ENCODE results near the gene OR8D2.

The OR8D2 gene, protein sequence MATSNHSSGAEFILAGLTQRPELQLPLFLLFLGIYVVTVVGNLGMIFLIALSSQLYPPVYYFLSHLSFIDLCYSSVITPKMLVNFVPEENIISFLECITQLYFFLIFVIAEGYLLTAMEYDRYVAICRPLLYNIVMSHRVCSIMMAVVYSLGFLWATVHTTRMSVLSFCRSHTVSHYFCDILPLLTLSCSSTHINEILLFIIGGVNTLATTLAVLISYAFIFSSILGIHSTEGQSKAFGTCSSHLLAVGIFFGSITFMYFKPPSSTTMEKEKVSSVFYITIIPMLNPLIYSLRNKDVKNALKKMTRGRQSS

DNA sequence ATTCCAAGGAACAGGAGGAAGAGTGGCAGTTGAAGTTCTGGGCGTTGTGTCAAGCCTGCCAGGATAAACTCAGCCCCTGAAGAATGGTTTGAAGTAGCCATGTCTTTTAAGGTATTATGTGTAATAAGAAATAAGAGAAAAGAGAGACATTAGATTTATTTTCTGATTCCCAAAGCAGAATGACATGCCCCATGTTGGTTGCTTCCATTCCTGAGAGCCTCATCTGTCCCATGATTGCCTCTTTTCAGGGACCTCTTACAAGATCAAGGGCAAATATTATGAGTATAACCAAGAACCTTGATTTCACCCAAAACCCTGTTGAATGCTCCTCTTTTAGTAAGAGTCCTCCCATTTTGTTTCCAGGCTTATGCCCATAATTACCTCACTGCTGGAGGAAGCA lies at the start of gene OR8D2:
TSS of gene OR8D2 (minus strand) at position 101 of the 400 bp plus-strand sequence. CDS start at position 101, 0 bp downstream.
- DNase-seq = no peak

DNA sequence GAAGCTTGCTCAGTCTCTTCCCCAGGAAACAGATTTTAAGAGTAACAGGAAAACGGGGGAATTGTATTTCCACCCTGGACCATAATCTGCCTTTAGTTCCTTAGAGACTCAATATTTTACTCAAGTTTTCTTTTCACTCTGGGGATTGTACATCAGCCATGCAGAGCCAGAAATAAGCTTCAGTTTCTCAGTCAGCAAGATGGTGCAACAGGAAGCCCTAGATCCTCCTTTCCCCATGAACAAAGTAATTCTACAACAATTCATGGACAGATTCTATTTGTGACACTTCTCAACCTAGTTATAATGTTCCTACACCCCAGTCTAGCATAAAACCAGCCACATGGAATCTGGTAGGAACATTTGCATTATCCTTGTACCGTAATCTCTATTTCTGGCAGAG lies 39.6 kb upstream of the OR8D2 start:
- DNase-seq = peak; percentile 36

DNA sequence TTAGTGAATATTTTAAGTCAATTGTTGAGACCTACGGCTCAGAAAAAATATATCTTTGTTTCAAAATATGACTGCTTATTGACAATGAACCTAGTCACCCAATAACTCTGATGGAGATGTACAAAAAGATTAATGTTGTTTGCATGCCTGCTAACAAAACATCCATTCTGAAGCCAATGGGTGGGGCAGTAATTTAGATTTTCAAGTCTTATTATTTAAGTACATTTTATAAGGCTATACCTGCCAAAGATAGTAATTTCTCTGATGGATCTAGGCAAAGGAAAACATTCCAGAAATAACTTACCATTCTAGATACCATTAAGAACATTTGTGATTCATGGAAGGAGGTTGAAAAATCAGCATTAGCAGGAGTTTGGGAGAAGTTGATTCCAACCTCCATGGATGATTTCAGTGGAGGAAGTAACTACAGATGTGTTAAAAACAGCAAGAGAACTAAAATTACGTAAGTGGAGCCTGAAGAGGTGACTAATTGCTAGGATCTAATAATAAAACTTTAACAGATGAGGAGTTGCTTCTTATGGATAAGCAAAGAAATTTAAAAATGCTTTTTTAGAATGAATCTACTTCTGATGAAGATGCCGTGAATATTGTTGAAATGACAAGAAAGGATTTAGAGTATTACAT lies 26.4 kb upstream of the OR8D2 start:
- peak; percentile 53 for DNase-seq

DNA sequence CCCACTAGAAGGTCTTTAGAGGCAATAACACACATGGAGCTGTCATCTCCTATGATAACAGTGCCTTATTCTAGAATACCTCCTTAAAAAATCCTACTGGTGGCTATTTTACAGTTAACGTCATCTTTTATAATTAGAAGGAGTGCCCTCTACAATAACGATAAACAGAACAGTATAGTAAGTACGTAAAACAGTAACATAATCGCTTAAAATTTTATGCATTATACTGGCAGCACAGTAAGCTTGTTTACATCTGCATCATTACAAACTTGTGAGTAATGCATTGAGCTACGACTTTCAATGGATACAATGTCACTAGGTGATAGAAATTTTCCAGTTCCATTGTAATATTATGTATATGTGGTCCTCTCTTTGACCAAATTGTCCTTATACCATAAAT lies 24.3 kb upstream of the OR8D2 start:
- DNase-seq = no peak

DNA sequence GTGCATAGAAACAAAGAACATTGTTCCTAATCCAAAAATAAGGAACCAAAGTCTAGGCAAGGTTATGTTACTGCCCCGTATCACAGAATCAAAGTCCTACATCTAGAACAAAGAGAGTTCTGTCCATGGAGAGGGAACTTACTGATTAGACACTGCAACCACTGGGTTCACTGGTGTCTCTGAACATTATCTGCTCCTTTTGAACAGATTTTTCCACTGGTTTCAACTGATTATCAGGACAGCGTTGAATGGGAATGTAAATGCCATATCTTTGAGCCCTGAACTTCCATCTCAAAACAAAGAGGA lies 20.1 kb upstream of the OR8D2 start:
- no peak for DNase-seq

DNA sequence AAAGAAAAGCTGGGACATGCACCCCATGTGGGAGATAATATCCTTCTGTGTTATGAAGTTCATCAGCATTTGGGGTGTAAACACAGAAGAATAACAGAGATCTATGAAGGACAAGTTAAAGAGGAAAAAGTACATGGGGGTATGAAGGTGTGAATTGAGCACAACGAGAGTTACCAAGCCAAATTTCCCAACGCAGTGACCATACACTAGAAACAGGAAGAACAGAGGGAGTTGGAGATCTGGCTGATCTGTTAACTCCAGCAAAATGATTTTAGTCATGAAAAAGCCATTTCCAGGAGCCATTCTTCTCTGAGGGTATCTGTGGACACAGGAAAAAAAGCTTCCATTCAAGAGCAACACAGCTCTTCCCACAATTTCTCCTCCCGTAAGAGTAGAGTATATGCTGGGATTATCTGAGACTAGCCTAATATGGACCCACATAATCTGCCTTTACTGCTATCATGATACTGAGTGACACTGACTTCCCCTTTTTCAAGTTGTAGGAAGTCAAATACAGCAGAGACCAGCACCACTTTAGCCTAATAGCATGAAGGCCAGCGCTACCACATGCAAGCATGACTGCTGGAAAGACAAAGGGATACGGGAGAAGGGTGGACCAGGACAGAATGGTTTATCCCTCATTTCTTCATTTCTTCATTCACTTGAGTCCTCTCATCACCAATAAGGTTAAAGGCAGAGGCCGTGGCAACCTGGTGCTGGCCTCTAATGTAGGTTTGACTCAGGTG lies 19.6 kb upstream of the OR8D2 start:
- peak; percentile 18 for DNase-seq

DNA sequence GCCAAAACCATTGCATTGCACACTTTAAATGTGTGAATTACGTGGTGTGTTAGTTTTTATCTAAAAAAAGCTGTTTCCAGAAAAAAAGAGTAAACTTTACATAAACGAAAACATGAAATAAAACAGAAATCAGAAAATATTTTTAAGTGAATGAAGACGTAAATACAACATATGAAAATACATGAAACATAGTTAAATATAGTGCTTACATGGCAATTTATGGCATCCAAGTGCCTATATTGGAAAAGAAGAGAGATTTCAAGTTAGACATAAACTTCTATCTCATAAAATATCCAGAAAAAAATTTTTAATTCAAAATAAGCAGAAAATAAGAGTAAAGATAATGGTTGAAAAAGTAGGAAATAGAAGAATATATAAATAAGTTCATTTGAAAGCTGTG lies 11.9 kb upstream of the OR8D2 start:
- DNase-seq = no peak

DNA sequence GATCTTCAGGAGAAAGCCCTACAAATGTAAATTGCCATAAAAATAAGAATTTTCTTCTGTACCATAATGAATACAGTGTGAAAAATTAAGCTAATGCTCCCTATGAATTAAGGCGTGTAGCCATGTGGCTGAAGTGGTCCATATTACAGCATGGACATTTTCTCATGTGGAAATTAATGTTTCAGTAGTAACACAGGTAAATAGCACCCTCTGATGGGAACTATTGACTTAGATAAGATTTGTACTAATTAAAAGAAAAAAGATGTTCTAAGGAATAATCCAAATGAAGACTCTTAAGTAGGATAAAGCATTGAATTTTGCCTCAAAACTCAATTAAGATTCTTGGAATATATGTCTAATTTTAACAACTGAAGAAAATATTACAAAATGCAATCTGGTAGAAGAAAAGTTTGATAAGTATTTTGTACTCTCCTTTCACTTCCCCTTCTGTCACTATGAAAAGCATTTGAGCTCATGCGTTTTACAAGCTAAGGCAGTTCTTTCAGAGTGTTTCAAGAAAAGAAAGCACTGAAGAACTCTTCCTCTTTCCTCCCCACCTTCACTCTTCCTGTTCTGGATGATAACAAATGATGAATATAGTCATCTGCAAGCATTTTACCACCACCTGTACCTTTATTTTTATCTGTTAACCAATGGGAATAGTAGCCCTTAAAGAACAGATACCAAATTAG lies 9.9 kb upstream of the OR8D2 start:
- peak; percentile 86 for DNase-seq

DNA sequence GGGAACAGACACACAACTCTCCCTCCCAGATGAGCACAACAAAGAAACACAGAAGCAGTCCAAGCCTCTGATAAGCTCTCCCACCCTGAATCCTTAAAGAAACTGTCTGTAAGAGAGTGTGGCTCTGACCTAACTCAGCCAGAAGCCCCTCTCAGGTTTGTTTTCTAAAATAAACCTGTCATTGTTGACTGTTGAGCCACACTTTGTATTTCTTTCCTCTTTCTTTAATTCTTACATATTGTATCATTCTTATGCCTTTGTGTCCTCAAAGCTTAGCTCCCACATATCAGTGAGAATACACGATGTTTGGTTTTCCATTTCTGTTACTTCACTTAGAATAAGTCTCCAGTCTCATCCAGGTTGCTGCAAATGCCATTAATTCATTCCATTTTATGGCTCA lies 7.8 kb upstream of the OR8D2 start:
- no peak for DNase-seq

DNA sequence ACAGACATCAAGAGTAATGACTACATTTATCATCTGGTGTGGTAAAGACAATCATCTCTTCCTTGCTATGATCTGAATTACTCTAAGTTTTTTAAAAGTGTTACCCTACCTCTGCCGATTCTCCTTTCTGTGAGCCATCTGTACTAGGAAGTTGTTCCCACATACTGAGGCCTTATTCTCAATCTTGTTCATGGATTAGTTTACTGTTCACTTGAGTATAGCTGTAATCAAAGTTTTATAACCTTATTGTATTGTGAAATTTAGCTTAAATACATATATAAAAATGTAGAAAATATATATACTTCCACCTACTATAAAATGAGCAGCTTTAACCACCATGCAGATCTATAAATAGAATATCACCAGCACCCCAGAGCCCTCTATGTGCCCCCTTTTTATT lies 2.4 kb upstream of the OR8D2 start:
- DNase-seq = no peak

DNA sequence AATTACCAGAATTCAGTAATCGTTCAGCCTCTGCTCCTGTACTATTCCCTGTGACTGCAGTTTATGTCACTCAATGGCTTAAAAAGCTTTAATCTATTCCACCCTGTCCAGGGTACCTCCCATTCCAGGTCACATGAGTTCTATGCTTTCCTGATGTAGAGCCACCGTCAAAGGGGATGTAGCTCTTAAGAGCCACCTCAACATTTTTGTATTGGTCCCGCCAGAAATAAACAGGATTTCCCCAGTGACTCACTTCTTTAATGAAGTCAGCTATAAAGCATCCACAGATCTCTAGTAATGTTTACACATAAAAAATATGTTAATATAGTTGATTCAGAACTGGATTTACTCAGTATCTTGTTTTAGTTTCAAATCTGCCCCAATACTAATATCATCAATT lies 4.9 kb downstream of the OR8D2 start:
- peak; percentile 24 for DNase-seq

DNA sequence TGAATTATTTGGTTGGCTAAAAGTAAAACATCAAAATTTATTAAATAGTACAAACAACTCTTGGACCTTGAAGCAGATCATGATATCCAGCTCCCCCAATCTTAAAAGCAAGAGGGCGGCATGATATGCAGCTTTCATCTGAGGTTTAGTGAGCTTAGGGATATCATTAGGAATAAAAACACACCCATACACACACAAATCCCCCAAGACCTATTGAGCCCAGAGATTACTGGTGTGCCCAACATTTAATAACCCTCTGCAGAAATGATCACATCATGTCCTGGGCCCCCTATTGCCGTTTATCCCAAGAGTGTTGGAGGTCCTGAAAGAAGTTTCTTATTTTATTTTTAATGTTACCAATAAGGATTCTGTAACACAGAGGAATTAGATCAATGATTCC lies 6.1 kb downstream of the OR8D2 start, which contains the start of gene OR8D1:
TSS of gene OR8D1 (minus strand) at position 101 of the 400 bp plus-strand sequence. CDS start 3,183 bp downstream, outside the sequence.
- DNase-seq = no peak

DNA sequence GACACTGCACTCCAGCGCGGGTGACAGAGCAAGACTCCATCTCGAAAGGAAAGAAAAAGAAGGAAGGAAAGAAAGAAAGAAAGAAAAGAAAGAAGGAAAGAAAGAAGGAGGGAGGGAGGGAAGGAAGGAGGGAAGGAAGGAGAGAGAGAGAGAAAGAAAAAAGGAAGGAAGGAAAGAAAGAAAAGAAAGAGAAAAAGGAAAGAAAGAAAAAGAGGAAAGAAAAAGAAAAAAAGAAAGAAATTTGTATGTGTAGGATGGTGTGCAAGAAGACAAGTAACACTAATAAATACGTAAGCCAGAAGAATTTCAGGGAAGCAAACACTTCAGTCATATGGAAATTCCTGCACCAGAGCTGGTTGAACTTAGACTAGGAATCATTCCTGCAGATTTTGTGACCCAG lies 6.9 kb downstream of the OR8D2 start:
- DNase-seq = no peak

DNA sequence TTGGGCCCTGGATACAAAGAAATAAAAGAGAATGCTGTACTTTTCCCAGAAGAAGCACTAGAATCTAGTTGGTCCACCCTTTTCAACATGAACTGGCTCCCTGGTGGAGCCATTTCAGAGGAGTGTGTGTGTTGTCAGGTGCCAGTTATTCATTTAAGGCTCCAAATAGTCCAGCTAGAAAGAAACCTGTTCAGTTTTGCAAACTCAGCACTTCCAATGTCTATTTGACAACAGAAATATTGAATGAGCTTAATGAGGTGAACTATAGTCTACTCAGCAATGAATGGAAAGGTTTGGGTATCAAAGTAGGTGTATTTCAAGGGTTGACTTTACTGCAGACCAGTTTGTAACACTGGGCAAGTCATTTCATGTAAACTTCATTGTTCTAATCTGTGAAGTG lies 8.3 kb downstream of the OR8D2 start:
- DNase-seq = no peak

DNA sequence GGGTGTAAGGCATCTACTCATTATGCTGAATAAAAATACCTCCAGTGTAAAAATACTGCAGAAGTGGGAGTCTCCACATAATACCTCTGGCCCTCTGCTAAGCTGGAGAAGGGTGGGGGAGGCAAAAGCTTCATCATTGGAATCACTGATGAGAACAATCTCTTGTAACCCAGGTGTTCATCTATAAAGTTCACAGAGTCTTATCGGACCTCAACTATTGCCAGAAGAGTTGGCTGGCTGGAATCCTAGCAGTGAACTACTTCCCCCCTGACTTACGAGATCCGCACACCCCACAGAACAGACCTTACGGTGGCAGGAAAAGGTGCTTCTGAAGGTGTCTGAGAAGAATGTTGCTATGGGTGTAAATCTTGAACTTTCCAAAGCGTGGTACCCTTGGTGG lies 8.7 kb downstream of the OR8D2 start:
- no peak for DNase-seq

DNA sequence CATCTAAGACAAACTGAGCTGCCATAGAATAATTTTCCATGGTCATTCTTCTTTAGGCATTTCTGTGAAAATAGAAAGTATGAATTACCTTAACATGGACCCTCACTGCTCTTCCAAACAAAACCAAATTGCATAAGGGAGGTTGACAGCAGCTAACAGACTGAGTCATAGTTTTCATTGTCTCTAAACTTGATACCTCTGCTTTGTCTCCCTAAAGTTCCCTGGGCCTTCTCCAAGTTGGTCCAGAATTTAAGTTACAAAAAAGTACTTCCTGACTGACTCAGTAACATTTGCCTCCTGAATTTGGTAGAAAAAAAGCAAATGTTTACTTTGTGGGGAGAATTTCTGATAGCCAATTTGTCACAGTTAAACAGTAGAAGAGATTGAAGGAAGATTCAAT lies 9.3 kb downstream of the OR8D2 start:
- no peak for DNase-seq

DNA sequence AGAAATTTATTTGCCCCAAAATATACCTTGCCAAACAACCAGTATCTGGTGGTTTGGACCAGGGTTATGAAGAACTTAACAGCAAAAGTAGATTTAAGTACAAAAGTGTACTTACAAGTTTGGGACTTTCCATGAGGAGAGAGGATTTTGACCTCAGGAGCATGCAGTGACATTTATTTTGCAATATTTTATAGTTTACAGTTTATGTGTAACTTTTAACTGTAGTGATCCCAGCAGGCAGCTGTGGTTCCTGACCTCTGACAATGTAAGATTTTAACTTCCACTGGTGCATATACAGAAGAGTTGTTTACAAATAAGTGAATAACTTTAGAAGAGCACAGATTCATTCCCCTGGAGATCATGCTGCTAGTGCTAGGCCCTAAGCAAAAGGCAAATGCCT lies 12.9 kb downstream of the OR8D2 start:
- DNase-seq = no peak

DNA sequence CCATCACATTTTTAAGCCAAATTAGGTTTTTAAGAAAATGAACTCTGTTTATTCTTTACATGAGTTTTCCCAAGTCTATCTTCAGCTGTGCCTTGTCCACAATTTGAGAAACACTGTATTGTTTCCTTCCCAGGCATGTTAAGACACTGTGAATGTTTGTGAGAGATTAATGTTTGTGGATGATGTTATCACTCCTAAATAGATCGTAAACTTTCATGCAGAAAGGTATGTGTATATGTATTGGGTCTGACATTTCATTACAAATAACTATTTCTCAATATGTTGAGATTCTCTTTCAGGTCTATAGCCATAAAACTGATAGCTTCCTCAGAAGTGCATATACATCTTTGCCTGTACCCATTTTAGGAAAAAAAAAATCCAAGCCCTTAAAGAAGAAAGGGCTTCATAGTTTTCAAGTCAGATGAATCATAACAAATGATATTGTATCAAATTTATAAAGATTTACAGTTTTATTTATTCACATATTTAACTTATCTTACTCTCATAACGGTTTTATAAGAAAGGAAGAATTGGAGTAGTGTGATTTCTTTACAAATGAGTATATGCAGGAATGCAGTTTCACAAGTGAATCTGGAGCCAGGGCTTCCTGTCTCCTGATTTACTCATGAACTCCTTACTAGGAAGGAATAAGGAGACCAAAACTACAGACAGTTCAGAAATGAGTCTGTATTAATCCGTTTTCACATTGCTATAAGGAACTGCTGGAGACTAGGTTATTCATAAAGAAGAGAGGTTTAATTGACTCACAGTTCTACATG lies 17.5 kb downstream of the OR8D2 start:
- no peak for DNase-seq

DNA sequence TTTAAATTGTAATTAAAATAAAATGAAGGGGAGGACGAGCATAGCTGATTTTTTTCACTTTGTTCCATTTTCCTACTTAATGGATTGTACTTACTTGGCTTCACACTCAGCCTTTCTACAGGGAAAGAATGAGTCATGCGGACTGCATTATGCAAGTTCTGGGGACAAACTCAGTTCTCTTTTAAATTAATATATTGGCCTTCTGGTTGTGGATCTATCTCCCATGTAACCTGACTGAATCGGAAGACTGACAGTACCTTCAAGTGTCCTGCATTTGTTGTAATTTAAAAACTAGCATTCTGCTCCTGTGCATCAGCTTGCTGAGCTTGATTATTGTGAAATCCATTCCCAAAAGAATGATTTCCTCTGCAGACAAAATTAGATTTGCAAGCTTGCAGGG lies 18.4 kb downstream of the OR8D2 start:
- DNase-seq = no peak

DNA sequence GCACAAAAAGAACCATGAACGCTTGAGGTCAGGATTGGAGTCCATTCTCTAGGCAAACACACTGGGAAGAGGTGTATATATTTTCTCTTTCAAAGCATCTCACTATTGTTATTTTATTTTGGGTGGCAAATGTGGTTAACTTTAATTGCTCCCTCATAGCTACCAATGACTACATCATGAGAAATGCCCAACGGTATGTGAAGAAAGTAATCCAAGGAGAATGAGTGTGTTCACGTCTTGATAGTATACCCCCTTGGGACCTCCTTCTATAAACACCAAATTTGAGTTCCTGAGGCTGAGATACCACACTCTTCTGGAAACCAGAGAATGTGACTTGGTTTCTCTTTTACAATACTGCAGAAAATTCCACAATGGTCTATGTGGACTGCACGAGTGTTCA lies 22.1 kb downstream of the OR8D2 start:
- DNase-seq = no peak

DNA sequence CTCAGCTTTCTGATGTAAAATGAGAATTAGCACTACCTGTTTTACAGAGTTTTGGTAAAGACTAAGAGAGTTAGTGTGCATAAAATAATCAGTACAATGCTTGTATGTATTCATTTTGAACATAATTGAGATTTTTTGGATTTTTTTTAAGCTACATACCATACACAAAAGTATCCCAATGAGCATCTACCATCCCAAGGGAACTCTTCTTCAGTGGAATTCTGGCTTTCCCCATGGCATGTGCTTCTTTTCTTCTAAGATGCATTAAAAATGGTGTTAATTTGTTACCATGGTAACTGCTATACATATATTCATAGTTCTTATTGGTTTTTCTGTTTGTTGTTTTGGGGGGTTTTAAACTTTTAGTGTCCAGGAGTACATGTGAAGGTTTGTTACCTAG lies 24.0 kb downstream of the OR8D2 start:
- no peak for DNase-seq

DNA sequence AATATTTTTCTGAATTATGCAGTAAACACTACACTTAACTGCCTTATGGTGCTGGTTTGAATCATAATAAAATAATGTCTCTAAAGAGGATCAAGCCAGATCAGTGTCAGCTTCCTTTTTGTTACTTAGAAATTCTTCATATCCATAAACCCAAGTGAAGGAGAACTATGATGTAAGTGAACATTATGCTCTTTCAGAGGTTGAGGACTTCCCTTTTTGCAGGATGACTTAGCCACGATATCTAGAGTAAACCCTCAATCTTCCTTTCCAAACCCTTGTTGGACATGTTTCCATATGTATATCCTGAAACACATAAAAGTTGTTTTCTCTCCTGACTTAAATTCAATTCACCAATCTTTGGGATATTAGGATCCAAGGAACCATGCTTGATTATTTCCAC lies 25.3 kb downstream of the OR8D2 start:
- peak; percentile 59 for DNase-seq

Data from inflammatory macrophage treated with lipopolysaccharide for 4 hours (primary cell).